ENCODE measurements around the gene TSPAN18.

DNA sequence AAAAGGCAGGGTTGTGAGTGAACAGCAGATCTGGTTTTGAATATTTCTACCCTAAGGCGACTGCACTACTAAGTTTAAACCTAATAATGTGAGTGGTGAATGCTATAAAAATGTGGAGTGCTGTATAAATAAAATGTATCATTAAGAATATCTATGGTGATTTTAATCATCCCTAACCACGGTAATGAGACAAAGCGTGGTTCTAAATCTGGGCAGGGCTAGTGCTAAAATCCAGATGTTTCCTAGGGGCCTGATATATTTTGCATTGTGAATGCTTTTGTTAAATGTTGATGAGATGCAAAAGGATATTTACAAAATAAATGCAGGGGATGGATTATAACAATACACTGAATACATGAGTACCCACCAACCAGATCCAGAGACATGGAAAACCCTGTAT is 58.1 kb downstream of the TSPAN18 start:
- TF ChIP-seq, protein P1, sequence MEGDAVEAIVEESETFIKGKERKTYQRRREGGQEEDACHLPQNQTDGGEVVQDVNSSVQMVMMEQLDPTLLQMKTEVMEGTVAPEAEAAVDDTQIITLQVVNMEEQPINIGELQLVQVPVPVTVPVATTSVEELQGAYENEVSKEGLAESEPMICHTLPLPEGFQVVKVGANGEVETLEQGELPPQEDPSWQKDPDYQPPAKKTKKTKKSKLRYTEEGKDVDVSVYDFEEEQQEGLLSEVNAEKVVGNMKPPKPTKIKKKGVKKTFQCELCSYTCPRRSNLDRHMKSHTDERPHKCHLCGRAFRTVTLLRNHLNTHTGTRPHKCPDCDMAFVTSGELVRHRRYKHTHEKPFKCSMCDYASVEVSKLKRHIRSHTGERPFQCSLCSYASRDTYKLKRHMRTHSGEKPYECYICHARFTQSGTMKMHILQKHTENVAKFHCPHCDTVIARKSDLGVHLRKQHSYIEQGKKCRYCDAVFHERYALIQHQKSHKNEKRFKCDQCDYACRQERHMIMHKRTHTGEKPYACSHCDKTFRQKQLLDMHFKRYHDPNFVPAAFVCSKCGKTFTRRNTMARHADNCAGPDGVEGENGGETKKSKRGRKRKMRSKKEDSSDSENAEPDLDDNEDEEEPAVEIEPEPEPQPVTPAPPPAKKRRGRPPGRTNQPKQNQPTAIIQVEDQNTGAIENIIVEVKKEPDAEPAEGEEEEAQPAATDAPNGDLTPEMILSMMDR (conservative IDR thresholded peaks at IDR 0.05; ENCODE audit: low read depth, low read length), result no peak
- no peak for TF ChIP-seq EZH2 (IDR thresholded peaks at IDR 0.05; ENCODE audit: borderline replicate concordance, low read depth, low read length, poor library complexity, severe bottlenecking)

All from A673 (cell line).